Naive thymus-derived CD4-positive, alpha-beta T cell (primary cell): ENCODE data around the gene KDM8. TPM values are rescaled to one million over a fixed set of nuclear protein-coding genes. Genes with fewer than 3 reads are reported as not detected.

Experiments used
- ATAC-seq: fragments of 150-1000 bp; cut with Tn5 transposase; 2 replicates; pipeline ENCODE4 v1.10.0; 2021; ENCODE audit warnings: mild to moderate bottlenecking, moderate library complexity
- CTCF ChIA-PET: fragments of 350-600 bp; sonication (Branson Sonifier 250); formaldehyde crosslinking; loops from one replicate; lab custom pipeline; 2021; ENCODE audit warnings: antibody characterized with exemption; lab: Charles Lee
- POLR2A ChIA-PET: fragments of 350-600 bp; sonication (Branson Sonifier 250); formaldehyde crosslinking; loops from one replicate; lab custom pipeline; 2021; ENCODE audit warnings: antibody characterized with exemption, inconsistent platforms; lab: Charles Lee
- DNase-seq, 9 donors: peaks; one replicate each; pipeline versions ENCODE4 v3.0.0 to v3.0.0-alpha.2; 2020 to 2022; ENCODE audit warnings: mixed read lengths in 1 of 9
- H3K27ac ChIP-seq: one replicate; pipeline ENCODE4 v1.7.0; 2013; ENCODE audit warnings: mild to moderate bottlenecking, low read depth, low read length, moderate library complexity
- H3K27me3 ChIP-seq, 2 donors: one replicate each; pipeline ENCODE4 v1.7.0; 2013; ENCODE audit warnings: low read length in 2 of 2, mild to moderate bottlenecking in 2 of 2, moderate library complexity in 2 of 2; ENCODE audit not compliant: control insufficient read depth in 2 of 2, insufficient read depth in 2 of 2
- H3K36me3 ChIP-seq, 3 experiments: 1 replicate in 2 of 3; 2 replicates in 1 of 3; pipeline ENCODE4 v1.7.0; 2013; ENCODE audit warnings: low read length in 3 of 3, mild to moderate bottlenecking in 3 of 3, moderate library complexity in 1 of 3; ENCODE audit not compliant: insufficient read depth in 3 of 3, control insufficient read depth in 2 of 3
- H3K4me1 ChIP-seq, 2 donors: one replicate each; pipeline ENCODE4 v1.7.0; 2013; ENCODE audit warnings: low read length in 2 of 2, mild to moderate bottlenecking in 2 of 2, moderate library complexity in 1 of 2; ENCODE audit not compliant: control insufficient read depth in 2 of 2, insufficient read depth in 2 of 2
- H3K4me3 ChIP-seq: 2 replicates; pipeline ENCODE4 v1.7.0; 2013; ENCODE audit warnings: mild to moderate bottlenecking, low read length
- H3K9me3 ChIP-seq, 3 experiments: 1 replicate in 2 of 3; 2 replicates in 1 of 3; pipeline ENCODE4 v1.7.0; 2013; ENCODE audit warnings: low read length in 3 of 3; ENCODE audit not compliant: control insufficient read depth in 2 of 3
- H3K27ac Mint-ChIP-seq, 9 donors: one replicate each; pipeline ENCODE4 v1.8.0; 2020 to 2022; ENCODE audit warnings: mixed read lengths in 9 of 9, mild to moderate bottlenecking in 8 of 9, moderate library complexity in 5 of 9, inconsistent platforms in 2 of 9
- H3K27me3 Mint-ChIP-seq, 5 donors: one replicate each; pipeline ENCODE4 v1.8.0; 2021 to 2022; ENCODE audit warnings: mixed read lengths in 5 of 5, mild to moderate bottlenecking in 1 of 5
- H3K36me3 Mint-ChIP-seq, 5 donors: one replicate each; pipeline ENCODE4 v1.8.0; 2020 to 2022; ENCODE audit warnings: mixed read lengths in 5 of 5, mild to moderate bottlenecking in 3 of 5, inconsistent platforms in 1 of 5
- H3K4me1 Mint-ChIP-seq, 7 donors: one replicate each; pipeline ENCODE4 v1.8.0; 2020 to 2022; ENCODE audit warnings: mixed read lengths in 7 of 7, mild to moderate bottlenecking in 3 of 7, inconsistent platforms in 1 of 7
- H3K4me3 Mint-ChIP-seq, 10 donors: one replicate each; pipeline ENCODE4 v1.8.0; 2020 to 2022; ENCODE audit warnings: mild to moderate bottlenecking in 10 of 10, mixed read lengths in 10 of 10, moderate library complexity in 6 of 10, inconsistent platforms in 2 of 10
- H3K9me3 Mint-ChIP-seq, 11 donors: one replicate each; pipeline ENCODE4 v1.8.0; 2020 to 2022; ENCODE audit warnings: mixed read lengths in 11 of 11, mild to moderate bottlenecking in 4 of 11, inconsistent platforms in 1 of 11, moderate library complexity in 1 of 11
- intact Hi-C, 2 donors: fragments of 100-400 bp; cut with micrococcal nuclease; formaldehyde crosslinking; loops; one replicate each; pipeline ENCODE4 v1.15.1; 2023
- polyA plus RNA-seq, 2 donors: library from polyadenylated mRNA; unstranded; fragments of 300-500 nt; fragmentation: Illumina TruSeq; gene quantifications; one replicate each; pipeline ENCODE4 v1.2.3, GENCODE V29; 2021
- total RNA-seq, 6 experiments: library from RNA in 5 of 6; stranded (reverse) in 5 of 6; gene quantifications; 1 replicate in 5 of 6; 2 replicates in 1 of 6; pipeline ENCODE4 v1.2.3 and lab custom pipeline; 2021 to 2026

KDM8 gene
- total and polyA plus RNA-seq, 7 experiments from 2014 or later: 10.0 to 34.4 (median 18.5) TPM

DNA sequence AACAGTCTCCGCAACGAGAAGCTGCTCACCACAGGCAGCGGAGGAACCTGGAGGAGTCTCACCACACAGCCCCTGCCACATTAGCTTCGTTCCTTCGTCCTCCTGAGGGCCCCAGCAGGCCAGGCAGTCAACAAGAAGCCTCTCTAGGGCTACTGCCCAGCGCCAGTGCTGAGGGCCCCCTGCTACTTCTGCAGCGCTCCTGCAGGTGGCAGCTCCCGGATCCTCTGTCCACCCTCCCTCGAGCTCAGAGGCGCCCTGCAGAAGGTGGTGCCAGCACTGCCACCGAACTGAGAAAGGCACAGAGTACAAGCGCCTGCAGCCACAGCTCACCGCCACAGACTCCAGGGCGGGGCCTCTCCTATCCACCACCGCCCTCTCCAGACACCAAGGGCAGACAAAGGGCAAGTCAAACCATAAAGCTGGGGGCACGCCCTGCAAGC is 27.3 kb downstream of the KDM8 start:
- peaks cover 0 to 35% (median 13%) of the 10 kb centered on the region in 5 donors for H3K36me3 Mint-ChIP-seq
- peak overlapping the region; percentile 51 for H3K4me3 ChIP-seq
- H3K4me3 Mint-ChIP-seq: peak overlapping the region; percentile 79 to 90 (median 88)
- peak; percentile 43 to 80 (median 78) for DNase-seq
- CTCF ChIA-PET: interaction anchor here (0.6 to 9.5 kb wide), 29 partner anchors 9 to 234 kb away, joined by 3 to 107 read pairs (median 4); partner anchors contain the start of genes IL21R and KDM8
- H3K9me3 Mint-ChIP-seq: peaks cover 0 to 2% (median 0%) of the 10 kb centered on the region in 11 donors
- POLR2A ChIA-PET: interaction anchor here (0.5 to 16.3 kb wide), 31 partner anchors 8 to 222 kb away, joined by 3 to 196 read pairs (median 5); partner anchors contain the start of genes IL21R, KDM8 and NSMCE1
- peak overlapping the region; percentile 91 to 100 (median 98) for H3K27ac Mint-ChIP-seq
- H3K4me1 Mint-ChIP-seq: peaks cover 57 to 96% (median 81%) of the 10 kb centered on the region in 7 donors
- no peaks in the 10 kb centered on the region for H3K27me3 ChIP-seq
- peaks cover 60 to 67% of the 10 kb centered on the region in 2 donors for H3K4me1 ChIP-seq
- peak overlapping the region; percentile 97 for H3K27ac ChIP-seq
- peak; percentile 69 for ATAC-seq
- no peaks in the 10 kb centered on the region for H3K27me3 Mint-ChIP-seq
- intact Hi-C loops: loop anchor here in 1 of 2 donors (1.0 kb wide), 4 partner anchors 27 to 227 kb away; partner anchors contain the start of gene KDM8
- H3K36me3 ChIP-seq: peaks cover 0 to 12% (median 4%) of the 10 kb centered on the region in 3 experiments
- no peaks in the 10 kb centered on the region for H3K9me3 ChIP-seq

- H3K4me1 ChIP-seq: peaks cover 71 to 78% of the 10 kb centered on the region in 2 donors
- Mint-ChIP-seq H3K36me3 (peaks cover 0 to 32% (median 6%) of the 10 kb centered on the region in 5 donors), H3K4me1 (peaks cover 55 to 91% (median 75%) of the 10 kb centered on the region in 7 donors), H3K27me3 (no peaks in the 10 kb centered on the region), H3K9me3 (peaks cover 0 to 2% (median 0%) of the 10 kb centered on the region in 11 donors), H3K4me3 (peak overlapping the region; percentile 76 to 88 (median 85)), H3K27ac (peak overlapping the region; percentile 91 to 100 (median 98))
- H3K4me3 ChIP-seq: peak overlapping the region; percentile 42
- intact Hi-C loops: loop anchor here in 1 of 2 donors (1.0 kb wide), 1 partner anchor 319 kb away; the partner anchor contains the start of gene KATNIP
- no peaks in the 10 kb centered on the region for H3K9me3 ChIP-seq
- H3K27me3 ChIP-seq: no peaks in the 10 kb centered on the region
- ATAC-seq (no peak), DNase-seq (no peak)
- ChIA-PET CTCF (interaction anchor here (0.9 to 9.5 kb wide), 10 partner anchors 52 to 233 kb away, joined by 3 to 107 read pairs (median 5); no protein-coding TSS in a partner anchor), POLR2A (interaction anchor here (0.8 to 16.3 kb wide), 17 partner anchors 10 to 221 kb away, joined by 3 to 196 read pairs (median 13); partner anchors contain the start of genes KDM8 and NSMCE1)
- H3K27ac ChIP-seq: peak overlapping the region; percentile 97
- H3K36me3 ChIP-seq: peaks cover 0 to 7% (median under 1%) of the 10 kb centered on the region in 3 experiments
These were observed 28.4 kb downstream of the KDM8 start for GRCh38 chr16:27231692-27232060.

DNA sequence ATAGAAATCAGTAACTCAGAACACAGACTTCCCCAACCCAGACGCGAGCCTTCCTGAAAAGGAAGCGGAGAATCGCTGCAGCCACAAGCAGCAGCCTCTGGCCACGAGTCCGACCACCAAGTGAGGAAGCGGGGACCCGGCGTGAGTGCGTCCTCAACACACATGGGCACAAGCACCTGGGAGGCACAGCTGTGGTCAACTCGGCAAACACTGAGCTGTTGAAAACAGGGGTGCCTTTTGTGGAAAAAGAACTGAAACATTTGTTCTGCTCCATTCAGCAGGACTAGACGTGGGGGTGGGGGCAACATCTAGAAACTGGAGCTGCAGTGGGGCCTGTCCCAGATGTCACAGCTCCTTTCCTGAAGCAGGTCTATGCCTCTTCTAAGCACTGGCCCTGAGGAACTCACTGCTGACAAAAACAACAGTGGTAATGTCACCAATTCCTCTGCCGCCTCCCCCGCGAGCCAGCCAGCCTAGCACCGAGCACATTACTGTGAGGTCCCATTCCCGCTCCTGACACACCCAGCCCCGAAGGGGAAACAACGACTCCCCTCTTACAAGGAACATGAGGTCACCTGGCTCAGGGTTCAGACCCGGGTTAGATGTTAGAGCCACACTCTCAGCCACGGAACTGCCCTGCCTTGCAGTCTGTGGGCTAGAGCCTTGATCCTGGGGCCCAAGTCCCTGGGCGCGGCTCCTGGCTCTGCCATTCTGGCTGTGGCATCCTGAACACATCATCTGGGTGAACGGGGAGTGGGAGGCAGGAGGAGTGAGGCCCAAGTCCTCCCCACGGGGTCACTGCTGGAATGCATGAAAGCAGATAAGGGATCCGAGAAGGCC is 29.0 kb downstream of the KDM8 start:
- ChIA-PET CTCF (interaction anchor here (0.6 to 9.5 kb wide), 12 partner anchors 53 to 280 kb away, joined by 3 to 107 read pairs (median 4); no protein-coding TSS in a partner anchor), POLR2A (interaction anchor here (0.8 to 16.3 kb wide), 19 partner anchors 11 to 221 kb away, joined by 3 to 196 read pairs (median 7); partner anchors contain the start of genes KDM8 and NSMCE1)
- peak in 7 of 9 donors; percentile 22 to 58 (median 34) for DNase-seq
- no peaks in the 10 kb centered on the region for H3K9me3 ChIP-seq
- no peaks in the 10 kb centered on the region for H3K27me3 Mint-ChIP-seq
- peak overlapping the region; percentile 91 to 100 (median 98) for H3K27ac Mint-ChIP-seq
- peak overlapping the region; percentile 97 for H3K27ac ChIP-seq
- intact Hi-C loops: loop anchor here in 1 of 2 donors (1.0 kb wide), 1 partner anchor 318 kb away; the partner anchor contains the start of gene KATNIP
- ATAC-seq: no peak
- peaks cover 0 to 35% (median 0%) of the 10 kb centered on the region in 5 donors for H3K36me3 Mint-ChIP-seq
- no peaks in the 10 kb centered on the region for H3K27me3 ChIP-seq
- peaks cover 77 to 84% of the 10 kb centered on the region in 2 donors for H3K4me1 ChIP-seq
- H3K36me3 ChIP-seq: peaks cover 0 to 1% (median 0%) of the 10 kb centered on the region in 3 experiments
- H3K4me1 Mint-ChIP-seq: peaks cover 55 to 91% (median 76%) of the 10 kb centered on the region in 7 donors
- H3K4me3 ChIP-seq: peak overlapping the region; percentile 42
- peaks cover 0 to 2% (median 0%) of the 10 kb centered on the region in 11 donors for H3K9me3 Mint-ChIP-seq
- peak overlapping the region; percentile 76 to 88 (median 84) for H3K4me3 Mint-ChIP-seq

DNA sequence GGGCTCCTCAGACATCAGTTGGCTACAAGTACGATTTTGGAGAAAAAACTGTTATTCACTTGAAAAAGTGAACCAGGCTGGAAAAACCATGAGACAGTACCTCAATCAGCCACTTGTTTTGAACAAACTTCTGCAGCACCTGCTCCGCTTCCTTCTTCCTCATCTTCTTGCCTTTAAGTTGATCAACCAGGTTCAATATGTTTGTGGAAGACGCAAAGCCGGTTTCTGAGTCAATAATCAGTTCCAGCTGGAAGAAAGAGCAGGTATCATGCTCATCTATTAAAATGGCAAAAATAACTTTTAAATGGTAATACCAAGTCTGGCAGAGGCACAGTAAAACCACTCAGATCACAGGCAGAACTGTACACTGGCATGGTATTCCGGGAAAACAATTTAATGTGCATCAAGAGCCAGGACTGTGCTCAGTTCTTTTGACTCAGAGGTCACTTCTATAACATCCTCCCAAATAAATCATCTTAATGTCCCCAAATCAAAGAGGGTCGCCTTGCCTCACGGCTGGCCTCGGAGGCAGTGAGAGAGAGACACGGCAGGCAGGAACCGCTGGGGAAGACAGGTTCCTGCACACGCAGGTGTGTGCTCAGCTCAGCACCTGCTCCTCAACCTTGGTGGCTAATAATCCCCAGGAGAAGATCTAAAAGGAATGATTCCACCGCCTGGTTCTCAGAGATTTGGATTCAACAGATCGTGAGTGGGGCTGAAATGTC is 29.7 kb downstream of the KDM8 start:
- DNase-seq: peak in 5 of 9 donors; percentile 40 to 63 (median 50)
- peak overlapping the region; percentile 76 to 88 (median 84) for H3K4me3 Mint-ChIP-seq
- H3K4me1 Mint-ChIP-seq: peaks cover 62 to 94% (median 82%) of the 10 kb centered on the region in 7 donors
- peaks cover 0 to 34% (median 0%) of the 10 kb centered on the region in 5 donors for H3K36me3 Mint-ChIP-seq
- Histone ChIP-seq H3K27me3 (no peaks in the 10 kb centered on the region), H3K9me3 (no peaks in the 10 kb centered on the region), H3K4me3 (peak overlapping the region; percentile 42), H3K4me1 (peaks cover 85 to 92% of the 10 kb centered on the region in 2 donors), H3K36me3 (no peaks in the 10 kb centered on the region), H3K27ac (peak overlapping the region; percentile 97)
- H3K9me3 Mint-ChIP-seq: peaks cover 0 to 2% (median 0%) of the 10 kb centered on the region in 11 donors
- CTCF ChIA-PET: interaction anchor here (0.7 to 9.5 kb wide), 13 partner anchors 8 to 220 kb away, joined by 3 to 107 read pairs (median 9); partner anchors contain the start of gene KDM8
- no peaks in the 10 kb centered on the region for H3K27me3 Mint-ChIP-seq
- peak overlapping the region; percentile 91 to 100 (median 98) for H3K27ac Mint-ChIP-seq
- intact Hi-C loops: loop anchor here in 1 of 2 donors (1.0 kb wide), 1 partner anchor 317 kb away; the partner anchor contains the start of gene KATNIP
- POLR2A ChIA-PET: interaction anchor here (0.5 to 16.3 kb wide), 17 partner anchors 20 to 230 kb away, joined by 3 to 196 read pairs (median 20); partner anchors contain the start of genes KDM8 and NSMCE1
- ATAC-seq: no peak

GRCh38 chr16:27233731-27234130 is 30.4 kb downstream of the KDM8 start:
- peaks cover 67 to 98% (median 88%) of the 10 kb centered on the region in 7 donors for H3K4me1 Mint-ChIP-seq
- intact Hi-C loops: loop anchor here (2.0 kb wide), 3 partner anchors 55 to 169 kb away; partner anchors contain the start of gene IL21R (in 1 of the 2)
- peaks cover 91 to 96% of the 10 kb centered on the region in 2 donors for H3K4me1 ChIP-seq
- ChIA-PET CTCF (interaction anchor here (0.7 to 9.5 kb wide), 17 partner anchors 8 to 223 kb away, joined by 3 to 107 read pairs (median 9); partner anchors contain the start of genes KDM8 and NSMCE1), POLR2A (interaction anchor here (0.5 to 16.3 kb wide), 18 partner anchors 9 to 229 kb away, joined by 3 to 196 read pairs (median 16); partner anchors contain the start of genes IL21R, KDM8 and NSMCE1)
- H3K36me3 ChIP-seq: no peaks in the 10 kb centered on the region
- H3K4me3 Mint-ChIP-seq: peak overlapping the region; percentile 36 to 88 (median 84)
- H3K9me3 Mint-ChIP-seq: peaks cover 0 to 2% (median 0%) of the 10 kb centered on the region in 11 donors
- no peaks in the 10 kb centered on the region for H3K9me3 ChIP-seq
- H3K27ac ChIP-seq: peak overlapping the region; percentile 97
- H3K27me3 Mint-ChIP-seq: no peaks in the 10 kb centered on the region
- ATAC-seq (no peak), DNase-seq (no peak)
- H3K27ac Mint-ChIP-seq: peak overlapping the region; percentile 91 to 100 (median 98)
- no peaks in the 10 kb centered on the region for H3K27me3 ChIP-seq
- H3K36me3 Mint-ChIP-seq: peaks cover 0 to 29% (median 0%) of the 10 kb centered on the region in 5 donors
- peak overlapping the region; percentile 29 for H3K4me3 ChIP-seq
